HTERT RPE-1 (cell line): ENCODE data around the gene NEURL2.
"Not testable (repeated sequence)": the region's sequence is repeated elsewhere in the genome, so short reads cannot be mapped to it uniquely, and the experiment has no call there.

Source experiments
- in situ Hi-C: fragments of 300-500 bp; cut with MboI; formaldehyde crosslinking; loops from 4 replicates; pipeline ENCODE4 v1.14.3; 2020; ENCODE audit warnings: low sequenced_read_pairs

The NEURL2 gene

GRCh38 chr20:45901332-45901731 lies 10.3 kb upstream of the NEURL2 start:
- in situ Hi-C loops: not testable (repeated sequence)

DNA sequence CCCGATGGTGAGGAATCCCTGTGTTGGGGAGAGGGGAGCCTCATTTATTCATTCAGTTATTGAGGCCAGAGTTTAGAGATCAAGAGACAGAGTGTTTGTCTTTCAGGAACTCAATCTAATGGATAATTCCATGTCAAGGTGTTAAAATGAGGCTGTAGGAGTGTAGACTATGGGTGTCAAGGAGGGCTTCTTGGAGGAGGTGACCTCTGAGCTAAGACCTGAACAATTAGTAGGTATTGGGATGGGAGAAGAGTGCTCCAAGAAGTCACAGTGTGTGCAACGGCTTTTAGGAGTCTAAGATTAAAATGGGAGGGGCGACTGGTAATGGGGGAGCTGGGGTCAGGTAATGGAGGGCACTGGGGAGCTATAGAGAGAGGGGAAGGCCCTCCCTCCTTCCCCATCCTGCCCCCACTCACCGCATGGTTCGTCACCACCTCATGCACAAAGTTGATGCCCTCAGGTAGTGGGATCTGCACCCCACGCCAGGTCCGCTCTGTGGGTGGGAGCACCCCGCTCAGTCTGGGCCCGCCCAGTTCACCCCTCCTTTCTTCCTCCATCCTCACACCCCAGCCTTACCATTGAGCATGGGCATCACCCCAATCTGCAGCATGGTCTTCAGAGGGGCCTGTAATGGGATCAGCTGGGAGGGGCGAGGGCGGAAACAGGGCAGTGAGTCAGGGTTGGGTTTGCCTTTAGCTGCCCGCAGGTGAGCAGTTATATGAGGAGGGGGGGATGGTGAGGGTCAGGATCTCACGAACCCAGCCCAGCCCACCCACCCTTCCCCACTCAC lies 8.2 kb upstream of the NEURL2 start:
- in situ Hi-C loops: no loop called here

GRCh38 chr20:45898285-45898684 lies 7.3 kb upstream of the NEURL2 start:
- in situ Hi-C loops: no loop called here

GRCh38 chr20:45897692-45898091 lies 6.7 kb upstream of the NEURL2 start:
- in situ Hi-C loops: no loop called here

- in situ Hi-C loops: no loop called here
These were observed 6.3 kb upstream of the NEURL2 start for GRCh38 chr20:45897289-45897688.

- in situ Hi-C loops: no loop called here
These were observed 5.7 kb upstream of the NEURL2 start for GRCh38 chr20:45896641-45897161.

DNA sequence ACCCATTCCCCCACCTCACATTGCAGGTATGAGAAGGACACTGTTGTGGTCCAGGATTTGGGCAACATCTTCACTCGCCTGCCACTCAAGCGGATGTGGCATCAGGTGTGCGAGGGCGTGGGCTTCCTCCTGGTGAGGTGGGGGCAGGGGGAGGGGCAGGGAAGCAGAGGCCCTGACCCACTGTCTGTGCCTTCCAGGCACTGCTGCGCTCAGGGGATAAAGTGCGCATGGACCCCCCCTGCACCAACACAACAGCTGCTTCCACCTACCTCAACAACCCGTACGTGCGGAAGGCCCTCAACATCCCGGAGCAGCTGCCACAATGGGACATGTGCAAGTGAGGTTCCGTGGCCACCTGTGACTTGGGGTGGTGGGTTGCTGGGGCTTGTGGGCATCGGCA lies 3.8 kb upstream of the NEURL2 start:
- in situ Hi-C loops: no loop called here

DNA sequence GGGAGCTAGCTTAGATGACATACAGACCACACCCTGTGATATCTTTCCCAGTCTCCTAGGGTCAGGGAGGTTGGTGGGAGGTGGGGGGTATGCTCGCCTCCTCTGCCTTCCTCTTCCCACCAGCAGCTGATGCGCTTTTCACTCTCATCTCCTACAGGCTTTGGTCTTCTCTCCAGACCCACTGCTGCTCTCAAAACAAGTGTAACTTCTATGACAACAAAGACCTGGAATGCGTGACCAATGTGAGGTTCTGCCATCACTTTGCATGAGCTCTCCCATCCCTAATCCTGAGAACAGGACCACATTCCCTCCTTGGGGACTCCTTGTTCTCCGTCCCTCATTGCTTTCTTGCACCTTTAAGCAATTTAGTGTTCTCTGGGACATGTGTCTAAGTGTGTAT lies 2.8 kb upstream of the NEURL2 start:
- in situ Hi-C loops: no loop called here

DNA sequence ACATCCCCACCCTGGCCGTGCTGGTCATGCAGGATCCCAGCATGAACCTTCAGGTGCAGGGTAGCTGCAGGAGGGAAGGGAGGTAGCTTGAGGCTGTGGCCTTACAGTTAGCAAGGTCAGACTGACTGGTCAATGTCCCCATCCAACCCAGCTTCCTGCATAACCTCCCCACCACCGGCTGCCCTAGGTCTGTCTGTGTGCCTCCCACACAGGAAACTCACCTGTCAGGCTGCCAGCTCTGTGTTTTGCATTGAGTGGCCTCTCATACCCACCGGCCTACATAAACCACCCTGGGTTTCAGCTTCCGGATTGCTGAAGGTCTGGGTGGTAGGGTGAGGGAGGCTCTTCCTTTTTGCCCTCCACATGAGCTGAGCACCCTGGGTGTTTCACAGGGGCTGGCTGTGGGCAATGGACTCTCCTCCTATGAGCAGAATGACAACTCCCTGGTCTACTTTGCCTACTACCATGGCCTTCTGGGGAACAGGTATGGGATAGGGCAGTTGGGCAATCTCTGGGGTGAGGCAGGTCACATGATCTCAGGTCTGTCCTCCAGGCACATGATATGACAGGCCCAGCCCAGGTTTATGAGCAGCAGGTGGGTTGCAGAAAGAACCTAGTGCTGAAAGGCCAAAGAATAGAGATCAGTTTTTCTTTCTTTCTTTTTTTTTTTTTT lies 2.0 kb upstream of the NEURL2 start:
- in situ Hi-C loops: no loop called here

- in situ Hi-C loops: no loop called here
These were observed 1.2 kb upstream of the NEURL2 start for GRCh38 chr20:45892049-45892825.

GRCh38 chr20:45890077-45890984 lies 677 bp downstream of the NEURL2 start:
- in situ Hi-C loops: no loop called here

DNA sequence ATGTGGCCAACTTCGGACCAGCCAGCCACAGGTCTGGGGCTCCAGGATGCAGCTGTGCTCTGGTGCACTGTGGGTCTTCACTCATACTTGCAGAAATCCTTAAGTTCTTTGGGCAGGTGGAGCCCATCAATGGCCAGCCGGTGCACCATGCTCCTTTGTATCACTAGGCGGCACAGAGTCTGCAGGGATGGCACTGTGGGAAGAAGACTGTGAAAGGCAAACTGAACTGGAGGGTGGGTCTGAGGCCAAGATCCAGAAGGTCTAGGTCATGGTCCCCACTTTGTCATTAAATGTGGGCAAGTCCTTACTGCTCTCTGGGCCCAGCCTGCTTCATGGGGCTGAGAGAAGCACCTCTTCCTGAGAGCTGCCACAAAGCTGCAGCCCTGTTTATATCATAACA lies 2.3 kb downstream of the NEURL2 start:
- in situ Hi-C loops: no loop called here

DNA sequence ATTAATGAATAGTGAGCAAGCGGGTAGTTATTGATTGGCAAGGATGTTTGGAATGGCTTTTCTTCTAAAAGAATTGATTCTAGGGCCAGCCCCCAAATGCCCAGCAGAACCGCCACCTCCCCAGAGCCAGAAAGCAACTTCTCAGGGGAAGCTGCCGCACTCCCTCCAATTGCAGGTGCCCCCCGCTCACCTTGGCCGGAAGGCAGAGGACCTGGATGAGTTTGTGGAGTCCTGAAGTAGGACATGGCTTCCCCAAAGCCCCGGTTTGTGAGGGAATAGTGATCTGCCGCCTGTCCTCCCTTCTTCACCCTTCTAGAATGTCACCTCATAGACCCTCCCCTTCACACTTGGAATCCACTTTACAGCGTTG lies 3.7 kb downstream of the NEURL2 start, which contains the start of gene SPATA25:
SPATA25 (minus strand) TSS at position 277 of the 370 bp plus-strand sequence; CDS start at position 245, 32 bp downstream.
- in situ Hi-C loops: no loop called here

DNA sequence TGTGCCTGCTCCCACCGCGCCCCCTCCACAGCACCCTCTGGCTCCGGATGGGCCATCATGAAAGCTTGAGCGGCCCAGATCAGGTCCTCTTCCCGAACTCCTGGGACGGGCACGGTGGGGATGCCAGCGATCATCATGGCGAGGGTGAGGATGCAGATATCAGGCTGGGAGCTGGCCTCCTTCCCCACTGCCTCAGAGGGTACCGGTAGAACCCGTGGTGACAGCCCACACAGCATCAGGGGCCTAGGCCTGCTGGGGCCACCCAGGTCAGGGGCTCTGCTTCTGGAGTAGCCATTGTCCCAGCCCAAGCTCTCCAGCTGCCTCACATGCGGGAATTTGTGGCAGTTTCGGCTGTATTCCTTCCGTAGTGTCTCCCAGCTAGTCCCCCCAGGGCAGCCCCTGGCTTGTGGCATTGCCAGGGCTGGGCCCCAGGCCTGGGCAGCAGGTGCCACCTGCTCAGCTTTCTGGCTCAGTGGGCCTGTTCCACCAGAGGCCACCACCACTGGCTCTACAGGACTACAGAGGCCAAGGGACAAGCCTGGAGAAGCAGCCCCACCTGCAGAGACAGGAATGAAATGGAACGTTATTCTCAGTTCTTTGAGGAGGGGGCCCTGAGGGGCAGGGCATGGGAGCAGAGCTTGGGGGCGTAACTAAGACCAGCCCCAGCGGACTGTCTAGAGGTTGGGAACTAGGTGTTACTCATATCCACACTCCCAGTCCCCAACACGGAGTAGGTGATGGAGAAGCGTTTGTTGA lies 4.2 kb downstream of the NEURL2 start:
- in situ Hi-C loops: no loop called here

GRCh38 chr20:45883100-45883469 lies 7.9 kb downstream of the NEURL2 start:
- in situ Hi-C loops: no loop called here

DNA sequence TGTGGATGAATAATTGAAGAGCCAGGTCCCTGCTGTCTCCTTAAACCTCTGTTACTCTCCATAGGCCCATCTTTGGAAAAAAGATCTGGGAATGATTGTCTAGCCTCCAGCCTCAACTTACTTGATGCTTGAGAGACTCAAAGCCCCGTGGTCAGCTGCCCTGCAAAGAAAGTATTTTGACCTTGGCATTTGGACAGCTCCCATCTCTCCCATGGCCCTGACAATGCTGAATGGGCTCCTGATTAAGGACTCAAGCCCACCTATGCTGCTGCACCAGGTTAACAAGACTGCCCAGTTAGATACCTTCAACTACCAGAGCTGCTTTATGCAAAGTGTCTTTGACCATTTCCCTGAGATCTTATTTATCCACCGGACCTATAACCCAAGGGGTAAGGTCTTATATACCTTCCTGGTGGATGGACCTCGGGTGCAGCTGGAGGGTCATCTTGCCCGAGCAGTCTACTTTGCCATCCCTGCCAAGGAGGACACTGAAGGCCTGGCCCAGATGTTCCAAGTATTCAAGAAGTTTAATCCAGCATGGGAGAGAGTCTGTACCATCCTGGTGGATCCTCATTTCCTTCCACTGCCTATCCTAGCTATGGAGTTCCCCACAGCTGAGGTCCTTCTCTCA lies 8.4 kb downstream of the NEURL2 start:
- in situ Hi-C loops: no loop called here

- in situ Hi-C loops: no loop called here
These were observed 9.8 kb downstream of the NEURL2 start, which contains the start of gene ZSWIM1 for GRCh38 chr20:45880988-45881788. TSS of gene ZSWIM1 (plus strand) at chr20:45881227. CDS start at chr20:45882593, 1,366 bp downstream.

DNA sequence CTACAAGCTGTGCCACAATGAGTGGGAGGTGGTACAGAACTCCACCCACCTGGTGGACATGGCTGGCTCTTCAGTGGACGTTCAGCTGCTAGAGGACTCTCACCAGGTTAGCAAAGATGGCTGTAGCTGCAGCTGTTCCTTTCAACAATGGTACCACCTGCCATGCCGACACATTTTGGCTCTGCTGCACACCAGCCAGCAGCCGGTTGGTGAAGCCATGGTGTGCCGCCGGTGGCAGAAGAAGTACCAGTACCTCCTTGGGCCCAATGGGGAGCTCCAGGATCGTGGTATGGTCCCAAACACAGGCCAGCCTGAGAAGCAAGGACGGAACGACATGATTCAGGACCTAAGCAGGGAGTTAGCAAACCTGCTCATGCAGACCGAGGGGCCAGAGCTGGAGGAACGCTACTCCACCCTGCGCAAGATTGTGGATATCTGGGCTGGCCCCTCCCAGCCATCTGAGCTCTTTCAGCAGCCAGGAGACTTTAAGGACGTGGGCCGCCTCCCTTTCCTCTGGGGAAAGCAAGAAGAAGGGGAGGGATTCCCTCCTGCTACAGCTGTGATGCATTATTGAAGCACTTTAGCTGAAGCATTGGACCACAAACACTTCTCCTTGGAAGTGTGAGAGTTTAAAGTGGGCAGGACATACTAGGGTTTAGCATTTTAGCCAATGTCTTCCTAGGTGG lies 12.8 kb downstream of the NEURL2 start:
- in situ Hi-C loops: no loop called here
